Activated naive CD4-positive, alpha-beta T cell treated with anti-CD3 and anti-CD28 coated beads for 36 hours (primary cell): ENCODE measurements around the gene SPDEF. TPM values are rescaled to one million over a fixed set of nuclear protein-coding genes. Genes with fewer than 3 reads are reported as not detected.

Experiments
- CTCF ChIA-PET: fragments of 350-600 bp; sonication (Branson Sonifier 250); formaldehyde crosslinking; loops from one replicate; lab custom pipeline; 2021; ENCODE audit warnings: antibody characterized with exemption; lab: Charles Lee
- DNase-seq: peaks from one replicate; pipeline ENCODE4 v3.0.0-alpha.2; 2020
- H3K27ac Mint-ChIP-seq: one replicate; pipeline ENCODE4 v1.8.0; 2021; ENCODE audit warnings: mild to moderate bottlenecking, mixed read lengths
- H3K27me3 Mint-ChIP-seq: one replicate; pipeline ENCODE4 v1.8.0; 2021; ENCODE audit warnings: low read depth, mixed read lengths
- H3K36me3 Mint-ChIP-seq: one replicate; pipeline ENCODE4 v1.8.0; 2021; ENCODE audit warnings: low read depth, mixed read lengths
- H3K4me1 Mint-ChIP-seq: one replicate; pipeline ENCODE4 v1.8.0; 2021; ENCODE audit warnings: low read depth, mixed read lengths
- H3K4me3 Mint-ChIP-seq: one replicate; pipeline ENCODE4 v1.8.0; 2021; ENCODE audit warnings: mild to moderate bottlenecking, moderate library complexity, mixed read lengths
- H3K9me3 Mint-ChIP-seq: one replicate; pipeline ENCODE4 v1.8.0; 2021; ENCODE audit warnings: mixed read lengths
- intact Hi-C: fragments of 100-400 bp; cut with micrococcal nuclease; formaldehyde crosslinking; loops from one replicate; pipeline ENCODE4 v1.15.1; 2023
- total RNA-seq, 2 experiments: library from RNA; stranded (reverse); gene quantifications; one replicate each; pipeline ENCODE4 v1.2.3, GENCODE V29; 2021

SPDEF gene
- total RNA-seq, 2 experiments from 2014 or later, result 0.24 to 0.35 TPM

GRCh38 chr6:34592208-34592952 lies 36.3 kb upstream of the SPDEF start:
- CTCF ChIA-PET, result interaction anchor here (0.6 to 4.8 kb wide), 3 partner anchors 18 to 1292 kb away, joined by 3 to 30 read pairs (median 7); no protein-coding TSS in a partner anchor
- Mint-ChIP-seq H3K4me3 (no peak overlapping the region), H3K36me3 (peaks cover 2% of the 10 kb centered on the region), H3K27ac (no peak overlapping the region), H3K27me3 (no peaks in the 10 kb centered on the region), H3K9me3 (no peaks in the 10 kb centered on the region), H3K4me1 (peaks cover 12% of the 10 kb centered on the region)
- peak; percentile 16 for DNase-seq
- intact Hi-C loops, result no loop called here

- intact Hi-C loops, result no loop called here
- Mint-ChIP-seq H3K9me3 (no peaks in the 10 kb centered on the region), H3K27me3 (no peaks in the 10 kb centered on the region), H3K27ac (no peak overlapping the region), H3K4me1 (peaks cover 9% of the 10 kb centered on the region), H3K36me3 (peaks cover 2% of the 10 kb centered on the region), H3K4me3 (no peak overlapping the region)
- DNase-seq, result no peak
- CTCF ChIA-PET, result no interaction called here
Measured at GRCh38 chr6:34589691-34590090, 33.6 kb upstream of the SPDEF start.

- intact Hi-C loops, result no loop called here
- H3K4me3 Mint-ChIP-seq, result no peak overlapping the region
- CTCF ChIA-PET, result no interaction called here
Measured at GRCh38 chr6:34589140-34589539, 33.0 kb upstream of the SPDEF start.

GRCh38 chr6:34587851-34588250 lies 31.7 kb upstream of the SPDEF start:
- Mint-ChIP-seq H3K9me3 (no peaks in the 10 kb centered on the region), H3K27ac (no peak overlapping the region), H3K36me3 (peaks cover 2% of the 10 kb centered on the region), H3K4me3 (no peak overlapping the region), H3K27me3 (no peaks in the 10 kb centered on the region), H3K4me1 (peaks cover 12% of the 10 kb centered on the region)
- no peak for DNase-seq
- CTCF ChIA-PET, result no interaction called here
- intact Hi-C loops, result no loop called here

More at GRCh38 chr6:34589140-34589539, 33.0 kb upstream of the SPDEF start:
- no peaks in the 10 kb centered on the region for H3K9me3 Mint-ChIP-seq
- H3K36me3 Mint-ChIP-seq, result peaks cover 2% of the 10 kb centered on the region
- peaks cover 12% of the 10 kb centered on the region for H3K4me1 Mint-ChIP-seq
- H3K27me3 Mint-ChIP-seq, result no peaks in the 10 kb centered on the region
- no peak overlapping the region for H3K27ac Mint-ChIP-seq
- no peak for DNase-seq

- Mint-ChIP-seq H3K4me3 (no peak overlapping the region), H3K9me3 (no peaks in the 10 kb centered on the region), H3K27me3 (no peaks in the 10 kb centered on the region), H3K4me1 (peaks cover 12% of the 10 kb centered on the region), H3K27ac (no peak overlapping the region), H3K36me3 (peaks cover 2% of the 10 kb centered on the region)
- intact Hi-C loops, result no loop called here
- CTCF ChIA-PET, result no interaction called here
- DNase-seq, result no peak
Measured at GRCh38 chr6:34587325-34587724, 31.2 kb upstream of the SPDEF start.

GRCh38 chr6:34586327-34587040 lies 30.4 kb upstream of the SPDEF start:
- Mint-ChIP-seq H3K36me3 (peaks cover 2% of the 10 kb centered on the region), H3K27me3 (no peaks in the 10 kb centered on the region), H3K27ac (no peak overlapping the region), H3K9me3 (no peaks in the 10 kb centered on the region), H3K4me1 (peaks cover 6% of the 10 kb centered on the region), H3K4me3 (no peak overlapping the region)
- no peak for DNase-seq
- intact Hi-C loops, result no loop called here
- CTCF ChIA-PET, result no interaction called here

- CTCF ChIA-PET, result interaction anchor here (0.6 kb wide), 1 partner anchor 401 kb away, joined by 3 read pairs; no protein-coding TSS in a partner anchor
- Mint-ChIP-seq H3K4me3 (no peak overlapping the region), H3K36me3 (peaks cover 2% of the 10 kb centered on the region)
Measured at GRCh38 chr6:34585512-34586061, 29.5 kb upstream of the SPDEF start.

GRCh38 chr6:34585108-34585507 lies 29.0 kb upstream of the SPDEF start:
- Mint-ChIP-seq H3K9me3 (no peaks in the 10 kb centered on the region), H3K27ac (peak overlapping the region; percentile 43), H3K4me1 (peaks cover 6% of the 10 kb centered on the region), H3K36me3 (peaks cover 2% of the 10 kb centered on the region), H3K4me3 (no peak overlapping the region), H3K27me3 (no peaks in the 10 kb centered on the region)
- CTCF ChIA-PET, result interaction anchor here (0.6 kb wide), 1 partner anchor 401 kb away, joined by 3 read pairs; no protein-coding TSS in a partner anchor
- no peak for DNase-seq
- intact Hi-C loops, result no loop called here

More at GRCh38 chr6:34585512-34586061, 29.5 kb upstream of the SPDEF start:
- Mint-ChIP-seq H3K9me3 (no peaks in the 10 kb centered on the region), H3K27me3 (no peaks in the 10 kb centered on the region), H3K27ac (peak overlapping the region; percentile 43), H3K4me1 (peaks cover 6% of the 10 kb centered on the region)
- no peak for DNase-seq
- intact Hi-C loops, result no loop called here

- CTCF ChIA-PET, result no interaction called here
- peaks cover 2% of the 10 kb centered on the region for H3K36me3 Mint-ChIP-seq
- H3K4me3 Mint-ChIP-seq, result no peak overlapping the region
- no peak for DNase-seq
- H3K4me1 Mint-ChIP-seq, result peaks cover 6% of the 10 kb centered on the region
- no peaks in the 10 kb centered on the region for H3K9me3 Mint-ChIP-seq
- no peaks in the 10 kb centered on the region for H3K27me3 Mint-ChIP-seq
- peak overlapping the region; percentile 2 for H3K27ac Mint-ChIP-seq
- intact Hi-C loops, result no loop called here
Measured at GRCh38 chr6:34584694-34585093, 28.6 kb upstream of the SPDEF start.

GRCh38 chr6:34583861-34584604 lies 27.9 kb upstream of the SPDEF start:
- Mint-ChIP-seq H3K36me3 (no peaks in the 10 kb centered on the region), H3K9me3 (no peaks in the 10 kb centered on the region), H3K27me3 (no peaks in the 10 kb centered on the region), H3K27ac (peak overlapping the region; percentile 2), H3K4me3 (no peak overlapping the region), H3K4me1 (peaks cover 6% of the 10 kb centered on the region)
- CTCF ChIA-PET, result no interaction called here
- DNase-seq, result no peak
- intact Hi-C loops, result loop anchor here (1.0 kb wide), 2 partner anchors 124 to 335 kb away; partner anchors contain the start of gene SMIM29

GRCh38 chr6:34583461-34583860 lies 27.3 kb upstream of the SPDEF start:
- no peaks in the 10 kb centered on the region for H3K27me3 Mint-ChIP-seq
- no peak overlapping the region for H3K27ac Mint-ChIP-seq
- intact Hi-C loops, result loop anchor here (1.0 kb wide), 2 partner anchors 123 to 334 kb away; partner anchors contain the start of gene SMIM29
- H3K36me3 Mint-ChIP-seq, result no peaks in the 10 kb centered on the region
- no peaks in the 10 kb centered on the region for H3K9me3 Mint-ChIP-seq
- H3K4me3 Mint-ChIP-seq, result no peak overlapping the region
- CTCF ChIA-PET, result no interaction called here
- peaks cover 6% of the 10 kb centered on the region for H3K4me1 Mint-ChIP-seq
- DNase-seq, result peak; percentile 24

- Mint-ChIP-seq H3K4me3 (no peak overlapping the region), H3K9me3 (no peaks in the 10 kb centered on the region), H3K27me3 (no peaks in the 10 kb centered on the region), H3K27ac (no peak overlapping the region), H3K4me1 (peaks cover 6% of the 10 kb centered on the region), H3K36me3 (no peaks in the 10 kb centered on the region)
- intact Hi-C loops, result no loop called here
- DNase-seq, result no peak
- CTCF ChIA-PET, result no interaction called here
Measured at GRCh38 chr6:34581561-34581920, 25.4 kb upstream of the SPDEF start.
